ENCODE data around the gene LCE1C.

LCE1C gene

DNA sequence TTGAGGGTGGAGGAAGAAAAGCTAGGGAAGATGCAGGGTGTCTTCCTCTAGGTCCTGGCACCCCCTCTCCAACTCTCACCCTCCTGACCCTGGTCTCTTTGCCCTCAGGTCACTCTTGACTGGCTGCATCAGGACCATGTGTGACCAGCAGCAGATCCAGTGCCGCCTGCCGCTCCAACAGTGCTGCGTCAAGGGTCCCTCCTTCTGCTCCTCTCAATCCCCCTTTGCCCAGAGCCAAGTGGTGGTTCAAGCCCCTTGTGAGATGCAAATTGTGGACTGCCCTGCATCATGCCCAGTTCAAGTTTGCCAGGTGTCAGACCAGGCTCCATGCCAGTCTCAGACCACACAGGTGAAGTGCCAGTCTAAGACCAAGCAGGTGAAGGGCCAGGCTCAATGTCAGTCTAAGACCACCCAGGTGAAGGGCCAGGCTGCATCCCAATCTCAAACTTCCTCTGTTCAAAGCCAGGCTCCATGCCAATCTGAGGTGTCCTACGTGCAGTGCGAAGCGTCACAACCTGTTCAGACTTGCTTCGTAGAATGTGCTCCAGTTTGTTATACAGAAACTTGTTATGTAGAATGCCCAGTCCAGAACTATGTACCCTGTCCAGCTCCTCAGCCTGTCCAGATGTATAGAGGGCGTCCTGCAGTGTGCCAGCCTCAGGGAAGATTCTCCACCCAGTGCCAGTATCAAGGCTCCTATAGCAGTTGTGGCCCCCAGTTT lies 46.8 kb downstream of the LCE1C start:
- DNase-seq (ENCODE audit: low read depth), result no peak

DNA sequence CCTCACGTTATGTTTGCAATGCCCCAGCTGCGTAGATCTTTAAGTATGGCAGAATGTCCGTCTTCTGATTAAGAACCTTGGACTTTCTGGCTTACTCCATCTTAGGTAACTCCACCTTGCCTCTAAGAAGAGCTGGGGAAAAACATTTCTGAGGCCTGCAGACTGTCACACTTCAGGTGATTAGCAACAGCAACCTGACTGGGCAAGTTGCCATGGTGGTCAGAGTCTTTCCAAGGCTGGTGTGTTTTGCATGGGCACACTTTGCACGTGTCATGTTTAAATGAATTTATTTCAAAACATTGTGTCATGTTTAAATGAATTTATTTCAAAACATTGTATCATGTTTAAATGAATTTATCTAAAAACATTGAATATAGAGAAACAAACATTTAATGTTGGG lies 47.8 kb downstream of the LCE1C start:
- DNase-seq (ENCODE audit: low read depth), result no peak

DNA sequence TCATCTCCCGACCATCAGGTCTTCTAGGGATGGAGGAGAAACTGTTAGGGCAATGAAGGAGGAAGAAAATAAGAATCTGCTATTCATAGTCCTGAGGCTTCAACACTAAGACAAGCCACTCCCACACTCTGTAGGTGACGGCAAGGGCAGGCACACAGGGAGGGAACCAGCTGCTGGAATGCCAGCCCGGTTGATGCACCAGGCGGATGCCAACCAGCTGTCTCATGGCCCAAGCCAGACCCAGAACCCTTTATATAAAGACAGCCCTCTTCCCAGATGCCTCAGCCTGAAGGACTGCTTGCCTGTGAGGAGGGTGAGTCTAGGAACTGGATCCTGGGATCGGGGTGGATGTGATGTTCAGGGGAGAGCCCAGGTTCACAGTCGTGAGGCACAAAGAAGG lies 48.7 kb downstream of the LCE1C start, which contains the start of gene KPRP:
Gene KPRP, plus strand, starts transcription at position 279 of the 400 bp plus-strand sequence. CDS start 1,564 bp downstream, outside the sequence.
- DNase-seq (ENCODE audit: low read depth), result no peak

DNA sequence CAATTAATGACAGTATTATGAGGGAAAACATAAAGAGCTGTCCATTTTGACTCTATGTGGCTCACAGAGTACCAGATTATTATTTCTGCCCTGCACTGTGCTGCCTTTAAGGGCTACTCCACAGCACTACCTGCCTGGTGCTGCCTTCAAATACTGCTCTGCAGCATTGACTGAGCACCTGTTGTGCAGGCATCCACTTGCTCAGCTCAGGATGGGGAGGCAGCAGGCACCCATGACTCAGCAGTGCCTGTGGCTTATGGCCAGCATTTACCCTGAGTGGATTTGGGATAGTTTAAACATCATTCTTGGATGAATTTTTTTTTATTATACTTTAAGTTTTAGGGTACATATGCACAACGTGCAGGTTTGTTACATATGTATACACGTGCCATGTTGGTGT lies 49.6 kb downstream of the LCE1C start:
- DNase-seq (ENCODE audit: low read depth), result no peak

Data from stimulated activated CD8-positive, alpha-beta memory T cell treated with anti-CD3 and anti-CD28 coated beads, Interleukin-12 subunit alpha, Interleukin-12 subunit beta, amount 100 ng/mL, for 1 hour (primary cell).